Activated T-cell treated with anti-CD3 and anti-CD28 coated beads, Interleukin-2, amount 50 U/mL, for 24 hours (primary cell): ENCODE measurements around the gene RWDD3.

Experiments
- DNase-seq: peaks from one replicate; pipeline ENCODE4 v3.0.0-alpha.2; 2020
- H3K27ac Mint-ChIP-seq: 2 replicates; pipeline ENCODE4 v1.8.0; 2020; ENCODE audit warnings: mild to moderate bottlenecking, mixed read lengths
- H3K27me3 Mint-ChIP-seq: 2 replicates; pipeline ENCODE4 v1.8.0; 2020; ENCODE audit warnings: mixed read lengths
- H3K36me3 Mint-ChIP-seq: 2 replicates; pipeline ENCODE4 v1.8.0; 2020; ENCODE audit warnings: low read depth, mixed read lengths
- H3K4me1 Mint-ChIP-seq: 2 replicates; pipeline ENCODE4 v1.8.0; 2020; ENCODE audit warnings: low read depth, mixed read lengths
- H3K4me3 Mint-ChIP-seq: 2 replicates; pipeline ENCODE4 v1.8.0; 2020; ENCODE audit warnings: mild to moderate bottlenecking, moderate library complexity, mixed read lengths
- H3K9me3 Mint-ChIP-seq: 2 replicates; pipeline ENCODE4 v1.8.0; 2020; ENCODE audit warnings: mixed read lengths

RWDD3 gene

GRCh38 chr1:95246511-95246910 lies 12.5 kb downstream of the RWDD3 start:
- Mint-ChIP-seq H3K4me3 (no peak overlapping the region), H3K4me1 (peaks cover 24% of the 10 kb centered on the region), H3K27ac (no peak overlapping the region), H3K27me3 (no peaks in the 10 kb centered on the region), H3K9me3 (peaks cover 2% of the 10 kb centered on the region), H3K36me3 (peaks cover 63% of the 10 kb centered on the region)
- no peak for DNase-seq

- H3K27me3 Mint-ChIP-seq, result no peaks in the 10 kb centered on the region
- H3K9me3 Mint-ChIP-seq, result no peaks in the 10 kb centered on the region
- H3K4me1 Mint-ChIP-seq, result peaks cover 24% of the 10 kb centered on the region
- no peak for DNase-seq
- H3K27ac Mint-ChIP-seq, result no peak overlapping the region
- peaks cover 64% of the 10 kb centered on the region for H3K36me3 Mint-ChIP-seq
- no peak overlapping the region for H3K4me3 Mint-ChIP-seq
Observed at GRCh38 chr1:95247607-95248006, 13.6 kb downstream of the RWDD3 start.

- Mint-ChIP-seq H3K9me3 (peaks cover 5% of the 10 kb centered on the region), H3K4me1 (peaks cover 4% of the 10 kb centered on the region), H3K4me3 (no peak overlapping the region), H3K27ac (no peak overlapping the region), H3K27me3 (no peaks in the 10 kb centered on the region), H3K36me3 (peaks cover 56% of the 10 kb centered on the region)
- DNase-seq, result no peak
Observed at GRCh38 chr1:95249916-95250315, 15.9 kb downstream of the RWDD3 start.

GRCh38 chr1:95252422-95252821 lies 18.4 kb downstream of the RWDD3 start:
- peaks cover 5% of the 10 kb centered on the region for H3K9me3 Mint-ChIP-seq
- no peaks in the 10 kb centered on the region for H3K4me1 Mint-ChIP-seq
- H3K27me3 Mint-ChIP-seq, result no peaks in the 10 kb centered on the region
- H3K27ac Mint-ChIP-seq, result no peak overlapping the region
- peaks cover 43% of the 10 kb centered on the region for H3K36me3 Mint-ChIP-seq
- DNase-seq, result no peak
- no peak overlapping the region for H3K4me3 Mint-ChIP-seq

- Mint-ChIP-seq H3K36me3 (peaks cover 25% of the 10 kb centered on the region), H3K4me1 (no peaks in the 10 kb centered on the region), H3K27ac (no peak overlapping the region), H3K9me3 (peaks cover 5% of the 10 kb centered on the region), H3K27me3 (no peaks in the 10 kb centered on the region), H3K4me3 (no peak overlapping the region)
- DNase-seq, result no peak
Observed at GRCh38 chr1:95254959-95255358, 20.9 kb downstream of the RWDD3 start.

GRCh38 chr1:95255826-95256225 lies 21.8 kb downstream of the RWDD3 start:
- H3K4me3 Mint-ChIP-seq, result no peak overlapping the region
- H3K27me3 Mint-ChIP-seq, result no peaks in the 10 kb centered on the region
- no peak for DNase-seq
- H3K4me1 Mint-ChIP-seq, result no peaks in the 10 kb centered on the region
- H3K36me3 Mint-ChIP-seq, result peaks cover 25% of the 10 kb centered on the region
- H3K9me3 Mint-ChIP-seq, result peaks cover 5% of the 10 kb centered on the region
- no peak overlapping the region for H3K27ac Mint-ChIP-seq

GRCh38 chr1:95257758-95258157 lies 23.7 kb downstream of the RWDD3 start:
- no peaks in the 10 kb centered on the region for H3K27me3 Mint-ChIP-seq
- H3K4me3 Mint-ChIP-seq, result no peak overlapping the region
- H3K4me1 Mint-ChIP-seq, result no peaks in the 10 kb centered on the region
- no peak overlapping the region for H3K27ac Mint-ChIP-seq
- peaks cover 11% of the 10 kb centered on the region for H3K36me3 Mint-ChIP-seq
- peaks cover 5% of the 10 kb centered on the region for H3K9me3 Mint-ChIP-seq
- DNase-seq, result no peak

GRCh38 chr1:95259245-95259644 lies 25.2 kb downstream of the RWDD3 start:
- H3K9me3 Mint-ChIP-seq, result no peaks in the 10 kb centered on the region
- H3K36me3 Mint-ChIP-seq, result no peaks in the 10 kb centered on the region
- no peak overlapping the region for H3K27ac Mint-ChIP-seq
- H3K4me1 Mint-ChIP-seq, result no peaks in the 10 kb centered on the region
- no peaks in the 10 kb centered on the region for H3K27me3 Mint-ChIP-seq
- H3K4me3 Mint-ChIP-seq, result no peak overlapping the region
- DNase-seq, result no peak

- Mint-ChIP-seq H3K4me1 (no peaks in the 10 kb centered on the region), H3K27ac (no peak overlapping the region), H3K27me3 (peaks cover 3% of the 10 kb centered on the region), H3K36me3 (no peaks in the 10 kb centered on the region), H3K4me3 (no peak overlapping the region), H3K9me3 (no peaks in the 10 kb centered on the region)
- no peak for DNase-seq
Observed at GRCh38 chr1:95262913-95263312, 28.9 kb downstream of the RWDD3 start.

GRCh38 chr1:95263450-95263849 lies 29.4 kb downstream of the RWDD3 start:
- no peak for DNase-seq
- no peaks in the 10 kb centered on the region for H3K9me3 Mint-ChIP-seq
- H3K27ac Mint-ChIP-seq, result no peak overlapping the region
- H3K4me3 Mint-ChIP-seq, result no peak overlapping the region
- H3K36me3 Mint-ChIP-seq, result no peaks in the 10 kb centered on the region
- H3K4me1 Mint-ChIP-seq, result no peaks in the 10 kb centered on the region
- peaks cover 3% of the 10 kb centered on the region for H3K27me3 Mint-ChIP-seq

- H3K4me3 Mint-ChIP-seq, result no peak overlapping the region
- H3K4me1 Mint-ChIP-seq, result no peaks in the 10 kb centered on the region
- H3K27ac Mint-ChIP-seq, result no peak overlapping the region
- no peaks in the 10 kb centered on the region for H3K9me3 Mint-ChIP-seq
- no peaks in the 10 kb centered on the region for H3K36me3 Mint-ChIP-seq
- DNase-seq, result no peak
- peaks cover 8% of the 10 kb centered on the region for H3K27me3 Mint-ChIP-seq
Observed at GRCh38 chr1:95265106-95265505, 31.1 kb downstream of the RWDD3 start.

- H3K27ac Mint-ChIP-seq, result no peak overlapping the region
- no peaks in the 10 kb centered on the region for H3K4me1 Mint-ChIP-seq
- H3K27me3 Mint-ChIP-seq, result no peaks in the 10 kb centered on the region
- no peak for DNase-seq
- no peaks in the 10 kb centered on the region for H3K36me3 Mint-ChIP-seq
- peaks cover 12% of the 10 kb centered on the region for H3K9me3 Mint-ChIP-seq
- H3K4me3 Mint-ChIP-seq, result no peak overlapping the region
Observed at GRCh38 chr1:95276429-95276828, 42.4 kb downstream of the RWDD3 start.

GRCh38 chr1:95278173-95279006 lies 44.4 kb downstream of the RWDD3 start:
- Mint-ChIP-seq H3K27ac (no peak overlapping the region), H3K36me3 (no peaks in the 10 kb centered on the region), H3K27me3 (no peaks in the 10 kb centered on the region), H3K4me3 (no peak overlapping the region), H3K4me1 (no peaks in the 10 kb centered on the region), H3K9me3 (no peaks in the 10 kb centered on the region)
- no peak for DNase-seq

GRCh38 chr1:95281781-95282517 lies 47.9 kb downstream of the RWDD3 start:
- no peak overlapping the region for H3K4me3 Mint-ChIP-seq
- H3K4me1 Mint-ChIP-seq, result no peaks in the 10 kb centered on the region
- H3K9me3 Mint-ChIP-seq, result no peaks in the 10 kb centered on the region
- DNase-seq, result no peak
- H3K36me3 Mint-ChIP-seq, result no peaks in the 10 kb centered on the region
- H3K27me3 Mint-ChIP-seq, result no peaks in the 10 kb centered on the region
- no peak overlapping the region for H3K27ac Mint-ChIP-seq

- no peaks in the 10 kb centered on the region for H3K36me3 Mint-ChIP-seq
- H3K27ac Mint-ChIP-seq, result no peak overlapping the region
- no peak for DNase-seq
- H3K4me1 Mint-ChIP-seq, result no peaks in the 10 kb centered on the region
- no peak overlapping the region for H3K4me3 Mint-ChIP-seq
- no peaks in the 10 kb centered on the region for H3K9me3 Mint-ChIP-seq
- no peaks in the 10 kb centered on the region for H3K27me3 Mint-ChIP-seq
Observed at GRCh38 chr1:95282518-95282895, 48.5 kb downstream of the RWDD3 start.
